HG02763 (cell line): ENCODE results near the gene MCTP2.
"Not testable (repeated sequence)": the region's sequence is repeated elsewhere in the genome, so short reads cannot be mapped to it uniquely, and the experiment has no call there.

Source experiments
- ATAC-seq: cut with Tn5 transposase; IDR thresholded peaks from one replicate; pipeline ENCODE4 v1.9.1; 2021; ENCODE audit warnings: mild to moderate bottlenecking, moderate library complexity; ENCODE audit not compliant: unreplicated experiment

MCTP2 gene

GRCh38 chr15:94445566-94446160 is 214.3 kb downstream of the MCTP2 start:
- ATAC-seq = no peak

GRCh38 chr15:94446441-94446840 is 215.1 kb downstream of the MCTP2 start:
- no peak for ATAC-seq

- no peak for ATAC-seq
Measured at GRCh38 chr15:94451466-94451865, 220.1 kb downstream of the MCTP2 start.

GRCh38 chr15:94453227-94453988 is 222.0 kb downstream of the MCTP2 start:
- ATAC-seq = no peak

GRCh38 chr15:94455297-94455696 is 223.9 kb downstream of the MCTP2 start:
- ATAC-seq = no peak

- ATAC-seq = no peak
Measured at GRCh38 chr15:94456226-94456625, 224.9 kb downstream of the MCTP2 start.

GRCh38 chr15:94457661-94458060 is 226.3 kb downstream of the MCTP2 start:
- no peak for ATAC-seq

- no peak for ATAC-seq
Measured at GRCh38 chr15:94460624-94461023, 229.3 kb downstream of the MCTP2 start.

GRCh38 chr15:94467034-94467433 is 235.7 kb downstream of the MCTP2 start:
- ATAC-seq = no peak

GRCh38 chr15:94470492-94470891 is 239.1 kb downstream of the MCTP2 start:
- no peak for ATAC-seq

- no peak for ATAC-seq
Measured at GRCh38 chr15:94476686-94477085, 245.3 kb downstream of the MCTP2 start.

GRCh38 chr15:94477913-94478553 is 246.7 kb downstream of the MCTP2 start:
- no peak for ATAC-seq

GRCh38 chr15:94478763-94479162 is 247.4 kb downstream of the MCTP2 start:
- no peak for ATAC-seq

GRCh38 chr15:94480289-94480834 is 249.0 kb downstream of the MCTP2 start:
- no peak for ATAC-seq

- ATAC-seq = no peak
Measured at GRCh38 chr15:94485148-94485719, 253.9 kb downstream of the MCTP2 start.

- ATAC-seq = no peak
Measured at GRCh38 chr15:94487635-94488034, 256.3 kb downstream of the MCTP2 start.

- no peak for ATAC-seq
Measured at GRCh38 chr15:94493176-94493575, 261.8 kb downstream of the MCTP2 start.

- not testable (repeated sequence) for ATAC-seq
Measured at GRCh38 chr15:94493586-94493985, 262.2 kb downstream of the MCTP2 start.

- no peak for ATAC-seq
Measured at GRCh38 chr15:94494732-94495131, 263.4 kb downstream of the MCTP2 start.

- ATAC-seq = no peak
Measured at GRCh38 chr15:94503293-94503692, 271.9 kb downstream of the MCTP2 start.

GRCh38 chr15:94509259-94509658 is 277.9 kb downstream of the MCTP2 start:
- ATAC-seq = no peak
